ENCODE data around the gene PNMA1.

DNA sequence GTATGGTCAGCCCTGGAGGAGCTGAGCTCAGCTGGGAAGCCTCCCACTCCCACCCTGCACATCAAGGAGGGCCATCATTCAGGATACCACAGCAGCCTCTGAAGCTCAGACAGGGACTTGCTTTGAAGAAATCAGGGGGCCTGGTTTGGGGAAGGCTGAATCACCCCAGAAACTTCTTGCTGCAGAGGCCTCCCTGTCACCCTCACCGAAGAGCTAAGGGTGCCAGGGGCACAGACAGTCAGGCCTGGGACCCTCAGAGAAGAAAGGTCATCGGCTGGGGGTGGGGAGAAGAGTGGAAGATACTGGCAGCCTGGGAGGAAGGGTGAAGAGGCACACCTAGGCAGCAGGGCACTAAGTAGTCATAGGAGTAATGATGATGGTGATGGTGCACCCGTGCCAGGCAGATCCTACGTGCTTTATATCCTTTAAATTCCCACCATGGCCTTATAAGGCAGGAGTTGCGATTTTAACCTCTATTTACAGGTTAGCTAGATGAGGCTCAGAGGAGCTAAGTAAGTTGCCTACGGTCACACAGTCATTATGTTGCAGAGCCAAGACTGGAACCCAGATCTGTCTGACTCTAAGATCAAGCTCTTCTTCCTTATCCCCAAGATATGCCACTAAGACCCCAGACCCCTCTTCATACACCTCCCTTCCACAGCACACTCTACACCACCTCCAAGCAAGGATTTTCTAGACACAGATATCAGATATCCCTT, 28.5 kb upstream of the PNMA1 start:
- TF ChIP-seq ZBTB7A (IDR thresholded peaks at IDR 0.05; ENCODE audit: low read depth) (no peak), REST (IDR thresholded peaks at IDR 0.05; ENCODE audit: low read depth) (no peak), EGR1 (IDR thresholded peaks at IDR 0.05) (no peak)

All from Ishikawa (cell line).